Body of pancreas (tissue), 4 donors: ENCODE measurements around the gene BARX1.

Experiments used
- CTCF ChIP-seq, 7 experiments: fragments of 450-650 bp in 4 of 7; fragments of 200-600 bp in 3 of 7; sonication (generic) in 3 of 7; IDR thresholded peaks; one replicate each; pipeline ENCODE4 v1.5.1; 2016 to 2019; ENCODE audit warnings: antibody characterized with exemption in 7 of 7
- POLR2A ChIP-seq, 3 donors: fragments of 450-650 bp; IDR thresholded peaks; one replicate each; pipeline ENCODE4 v1.6.1; 2016; ENCODE audit warnings: antibody characterized with exemption in 3 of 3, mild to moderate bottlenecking in 2 of 3

- no peak for TF ChIP-seq CTCF (IDR thresholded peaks at IDR 0.05)
- TF ChIP-seq POLR2A (IDR thresholded peaks at IDR 0.05): no peak
Observed at GRCh38 chr9:93964685-93965084, 9.5 kb upstream of the BARX1 start.
